GM19328 (cell line): ENCODE measurements around the gene MAN1A2.
"Not testable (repeated sequence)": the region's sequence is repeated elsewhere in the genome, so short reads cannot be mapped to it uniquely, and the experiment has no call there.

ENCODE experiments used
- ATAC-seq: cut with Tn5 transposase; IDR thresholded peaks from one replicate; pipeline ENCODE4 v1.9.1; 2021; ENCODE audit warnings: mild to moderate bottlenecking, moderate library complexity; ENCODE audit not compliant: unreplicated experiment

MAN1A2 gene

DNA sequence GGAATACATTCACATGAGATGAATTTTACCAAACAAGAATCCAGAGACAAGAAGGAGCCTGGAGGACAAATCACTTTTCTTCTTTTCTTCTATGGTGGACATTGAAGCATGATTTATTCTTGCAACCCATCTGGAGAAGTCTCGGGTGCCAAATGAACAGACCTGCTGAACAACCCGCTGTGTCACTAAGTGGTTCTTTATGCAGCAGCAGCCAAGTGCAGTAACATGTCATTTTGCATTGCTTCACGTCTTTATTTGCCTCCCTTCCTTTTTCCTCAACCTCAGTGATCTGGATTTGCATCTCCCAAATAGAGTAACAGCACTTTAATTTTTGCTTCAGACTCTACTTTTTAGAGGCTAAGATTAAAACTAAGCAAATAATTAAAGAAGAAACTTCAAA lies 188.6 kb downstream of the MAN1A2 start:
- no peak for ATAC-seq

DNA sequence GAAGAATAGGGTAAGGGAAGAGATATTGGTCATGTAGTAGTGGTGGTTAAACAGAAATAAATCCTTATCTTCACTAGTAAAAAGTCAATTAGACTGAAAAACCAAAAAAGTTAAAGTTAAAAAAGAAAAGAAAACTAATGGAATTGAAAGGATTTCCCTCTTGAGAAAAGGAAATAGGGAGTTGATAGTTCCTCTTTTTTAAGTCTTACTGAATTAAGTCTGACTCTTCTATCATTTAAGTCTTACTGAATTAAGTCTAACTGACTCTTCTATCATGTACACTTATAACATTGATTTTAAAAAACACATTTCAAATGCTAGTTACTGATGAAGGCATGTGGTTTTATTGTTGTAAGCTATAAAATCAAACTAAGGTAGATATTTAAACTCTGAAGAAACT lies 189.1 kb downstream of the MAN1A2 start:
- no peak for ATAC-seq

GRCh38 chr1:117556976-117557375 lies 189.7 kb downstream of the MAN1A2 start:
- ATAC-seq: no peak

DNA sequence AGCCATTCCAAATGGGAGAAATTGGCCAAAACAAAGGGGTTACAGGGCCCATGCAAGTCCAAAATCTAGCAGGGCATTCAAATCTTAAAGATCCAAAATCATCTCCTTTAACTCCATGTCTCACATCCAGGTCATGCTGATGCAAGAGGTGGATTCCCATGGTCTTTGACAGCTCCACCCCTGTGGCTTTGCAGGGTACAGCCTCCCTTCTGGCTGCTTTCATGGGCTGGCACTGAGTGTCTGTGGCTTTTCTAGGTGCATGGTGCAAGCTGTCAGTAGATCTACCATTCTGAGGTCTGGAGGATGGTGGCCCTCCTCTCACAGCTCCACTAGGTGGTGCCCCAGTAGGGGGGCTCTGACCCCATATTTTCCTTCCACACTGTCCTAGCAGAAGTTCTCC lies 191.2 kb downstream of the MAN1A2 start:
- not testable (repeated sequence) for ATAC-seq

GRCh38 chr1:117559139-117559538 lies 191.9 kb downstream of the MAN1A2 start:
- no peak for ATAC-seq

DNA sequence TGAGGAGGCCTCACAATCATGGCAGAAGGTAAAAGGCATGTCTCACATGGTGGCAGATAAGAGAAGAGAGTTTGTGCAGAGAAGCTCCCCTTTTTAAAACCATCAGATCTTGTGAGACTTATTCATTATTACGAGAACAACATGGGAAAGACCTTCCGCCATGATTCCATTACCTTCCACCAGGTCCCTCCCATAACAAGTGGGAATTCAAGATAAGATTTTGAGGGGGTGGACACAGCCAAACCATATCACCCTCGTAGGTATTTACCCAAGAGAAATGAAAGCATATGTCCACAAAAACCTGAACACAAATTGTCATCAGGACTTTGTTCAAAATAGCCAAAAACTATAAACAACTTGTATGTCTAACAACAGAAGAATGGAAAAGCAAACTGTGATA lies 192.7 kb downstream of the MAN1A2 start:
- ATAC-seq: no peak

GRCh38 chr1:117561071-117561470 lies 193.8 kb downstream of the MAN1A2 start:
- no peak for ATAC-seq

GRCh38 chr1:117561551-117561950 lies 194.3 kb downstream of the MAN1A2 start:
- no peak for ATAC-seq

DNA sequence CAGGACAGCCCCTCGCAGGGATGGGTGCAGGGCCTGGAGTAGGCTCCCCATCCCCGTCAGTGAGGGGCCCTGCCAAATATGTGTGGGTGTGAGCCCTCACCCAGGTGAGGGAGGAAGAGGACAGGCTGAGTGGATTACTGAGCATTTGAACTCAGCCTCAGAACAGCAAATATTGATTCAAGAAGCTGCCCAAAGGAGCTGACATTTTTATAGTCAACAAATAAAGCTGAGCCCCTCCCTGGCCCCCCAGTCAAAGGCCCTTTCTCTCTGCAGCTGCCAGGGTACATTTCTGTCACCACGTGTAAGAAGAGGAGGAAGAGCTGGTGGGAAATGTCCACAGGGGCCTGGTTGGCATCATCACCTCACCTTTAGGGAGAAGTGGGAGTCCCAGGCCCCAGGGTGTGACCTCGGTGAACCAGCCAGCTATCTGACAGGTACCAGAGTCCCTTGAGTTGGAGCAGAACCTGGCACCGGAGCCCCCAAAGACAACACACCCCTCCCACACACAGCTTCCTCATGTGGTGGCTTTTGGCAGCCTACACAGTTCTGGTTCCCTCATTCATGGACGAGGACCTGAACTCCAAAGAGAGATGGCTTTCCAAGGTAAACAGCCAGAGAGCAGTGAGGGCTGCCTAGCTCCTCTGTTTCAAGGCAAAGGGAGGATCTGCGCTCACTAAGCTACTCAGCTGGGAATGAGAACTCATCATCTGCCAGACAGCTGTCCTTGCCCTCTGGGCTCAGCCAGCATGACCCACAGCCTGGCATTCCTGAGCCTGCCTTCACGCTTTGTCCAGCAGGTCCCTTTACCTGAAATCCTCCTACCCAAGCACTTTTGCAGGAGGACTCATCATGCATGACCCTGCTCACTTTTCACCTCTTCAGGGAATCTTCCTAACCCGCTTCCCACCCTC lies 195.6 kb downstream of the MAN1A2 start:
- no peak for ATAC-seq

DNA sequence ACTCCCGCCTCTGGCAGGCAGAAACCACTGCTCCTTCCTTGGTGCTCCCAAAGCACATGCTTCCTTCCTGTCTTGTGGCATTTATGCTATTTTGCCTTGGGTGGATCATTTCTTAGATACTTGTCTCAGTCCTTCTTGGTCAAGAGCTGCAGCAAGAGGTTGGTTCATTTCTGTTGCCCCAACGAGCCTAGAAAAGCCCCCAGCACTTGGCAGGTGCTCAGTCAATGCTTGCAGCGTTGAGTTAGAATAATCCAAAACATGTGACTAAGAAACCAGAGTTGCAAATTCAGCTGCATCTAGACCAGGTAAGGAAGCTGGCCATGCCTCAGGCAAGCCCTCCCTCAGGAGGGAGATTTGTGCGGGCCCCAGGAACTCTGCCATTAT lies 196.2 kb downstream of the MAN1A2 start:
- ATAC-seq: no peak

DNA sequence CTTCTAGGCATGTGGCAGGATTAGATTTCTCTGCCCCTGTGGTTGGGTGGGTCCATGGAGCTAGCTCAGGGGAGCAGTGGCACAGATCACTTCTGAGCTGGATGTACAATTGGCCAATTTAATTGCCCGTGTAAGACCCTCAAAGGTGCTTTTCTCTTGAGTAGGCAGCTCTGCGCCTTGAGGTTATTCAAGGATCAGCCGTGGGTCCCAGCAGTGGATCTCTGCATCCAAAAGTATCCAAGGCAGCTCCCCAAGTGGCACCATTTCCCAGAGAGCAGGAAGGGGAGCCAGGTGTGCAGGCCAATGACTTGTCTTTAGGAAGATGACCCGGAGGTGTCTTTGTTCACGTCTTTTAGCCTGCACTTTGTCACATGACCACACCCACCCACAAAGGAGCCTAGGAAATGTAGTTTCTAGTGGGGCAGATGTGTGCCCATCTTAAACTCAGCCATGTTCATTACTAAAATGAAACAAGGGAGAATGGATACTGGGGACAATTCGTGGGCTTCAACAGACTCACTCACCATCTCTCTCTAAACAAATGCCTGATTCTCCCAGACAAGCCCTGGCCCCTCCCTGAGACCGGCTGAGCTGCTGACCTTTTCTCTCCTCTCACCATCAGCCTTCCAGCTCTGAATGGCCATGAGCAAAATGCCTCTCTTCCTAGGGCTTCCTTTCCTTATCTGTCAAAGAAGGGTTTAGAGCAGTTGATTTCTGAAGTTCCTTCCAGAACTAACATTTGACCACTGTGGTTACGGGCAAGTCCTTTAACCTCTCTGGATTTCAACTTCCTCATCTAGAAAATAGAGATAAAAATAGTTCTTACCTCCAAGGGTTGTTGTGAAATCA lies 197.2 kb downstream of the MAN1A2 start:
- no peak for ATAC-seq

GRCh38 chr1:117565076-117565556 lies 197.9 kb downstream of the MAN1A2 start:
- no peak for ATAC-seq

DNA sequence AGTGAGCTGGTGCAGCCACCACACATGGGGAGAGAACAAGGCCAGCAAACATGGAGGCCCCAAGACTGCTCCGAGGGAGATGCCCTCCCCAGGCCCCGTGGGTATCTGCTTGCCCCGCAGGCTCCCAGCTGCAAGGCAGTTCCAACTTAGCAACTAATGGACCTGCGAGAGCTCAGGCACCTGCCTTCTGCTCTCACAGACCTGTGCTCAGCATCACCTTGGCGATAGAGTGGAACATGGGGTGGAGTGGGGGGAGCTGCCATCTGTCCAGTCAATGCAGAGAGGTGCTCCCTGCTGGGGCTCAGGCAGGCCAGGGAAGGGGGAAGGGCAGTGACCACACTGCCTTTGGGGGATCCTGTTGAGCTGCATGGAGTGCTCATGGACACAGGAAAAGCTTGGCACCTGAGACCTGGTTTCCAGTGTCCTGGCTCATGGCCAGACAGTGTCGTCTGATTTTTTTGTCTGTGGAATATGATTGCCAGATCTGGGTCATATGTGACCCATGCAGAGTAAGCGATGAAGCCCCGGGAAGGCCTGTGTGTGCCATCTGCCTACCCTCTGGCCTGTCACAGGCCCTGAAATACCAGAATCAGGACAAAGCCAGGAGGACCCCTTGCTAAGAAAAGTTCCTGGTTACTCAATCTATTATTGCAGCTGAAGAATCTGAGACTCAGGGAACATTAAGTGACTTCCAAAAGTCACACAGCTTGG lies 198.7 kb downstream of the MAN1A2 start:
- ATAC-seq: no peak

DNA sequence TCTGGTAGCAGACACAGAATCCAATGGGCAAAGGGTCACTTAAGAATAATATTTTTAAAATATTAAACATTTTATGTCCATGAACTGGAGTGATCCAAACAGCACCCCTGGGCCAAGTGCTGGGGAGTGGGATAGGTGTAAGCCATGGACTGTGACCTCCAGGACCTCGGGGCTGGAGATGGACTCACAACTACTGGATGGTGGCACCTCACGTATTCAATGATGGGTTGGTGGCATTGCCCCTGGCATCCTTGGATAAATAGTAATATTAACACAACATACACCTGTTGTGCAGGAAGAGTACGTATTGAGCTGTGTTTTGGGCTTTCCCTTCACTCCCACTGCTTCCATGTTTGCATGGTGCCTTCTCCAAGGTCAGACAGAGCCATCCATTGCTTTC lies 199.3 kb downstream of the MAN1A2 start:
- ATAC-seq: no peak

GRCh38 chr1:117567435-117567834 lies 200.2 kb downstream of the MAN1A2 start:
- no peak for ATAC-seq

DNA sequence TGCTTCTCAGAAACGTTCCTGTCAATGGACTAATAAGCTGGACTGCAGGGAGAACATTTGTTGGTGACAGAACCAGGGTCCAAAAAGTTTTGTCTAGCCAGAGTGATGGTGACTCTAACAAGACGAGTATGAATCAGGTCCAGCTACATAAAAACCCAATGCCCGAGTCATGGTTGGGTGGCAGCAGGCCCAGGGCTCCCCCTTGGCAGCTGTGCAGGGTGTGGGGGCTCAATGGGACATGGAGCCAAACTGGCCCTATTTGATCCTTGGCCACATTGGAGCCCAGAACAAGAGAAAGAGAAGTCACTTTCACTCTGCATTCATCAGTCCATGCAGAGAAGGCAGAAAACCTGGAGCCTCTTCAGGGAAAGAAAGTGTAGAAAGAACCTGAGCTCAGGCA lies 200.7 kb downstream of the MAN1A2 start:
- no peak for ATAC-seq

DNA sequence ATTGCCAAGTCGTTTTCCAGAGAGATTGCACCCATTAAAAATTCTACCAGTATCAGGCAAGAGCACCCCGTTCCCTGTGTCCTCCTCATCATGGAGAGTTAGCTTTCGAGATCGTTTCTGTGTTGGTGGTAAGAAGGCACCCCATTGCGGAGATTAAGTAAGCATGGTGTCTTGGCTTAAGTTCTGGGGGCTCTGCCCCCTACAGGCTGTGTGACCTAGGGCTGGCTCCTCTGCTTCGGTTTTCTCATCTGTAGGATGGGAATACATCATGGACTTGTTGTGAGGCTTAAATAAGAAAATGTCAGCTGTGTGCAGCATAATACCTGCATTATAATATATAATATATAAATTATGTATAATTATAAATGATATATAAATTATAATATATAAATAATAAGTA lies 201.8 kb downstream of the MAN1A2 start:
- ATAC-seq: no peak

GRCh38 chr1:117569856-117570255 lies 202.6 kb downstream of the MAN1A2 start:
- no peak for ATAC-seq

- ATAC-seq: no peak
Observed at GRCh38 chr1:117570988-117571409, 203.8 kb downstream of the MAN1A2 start.

DNA sequence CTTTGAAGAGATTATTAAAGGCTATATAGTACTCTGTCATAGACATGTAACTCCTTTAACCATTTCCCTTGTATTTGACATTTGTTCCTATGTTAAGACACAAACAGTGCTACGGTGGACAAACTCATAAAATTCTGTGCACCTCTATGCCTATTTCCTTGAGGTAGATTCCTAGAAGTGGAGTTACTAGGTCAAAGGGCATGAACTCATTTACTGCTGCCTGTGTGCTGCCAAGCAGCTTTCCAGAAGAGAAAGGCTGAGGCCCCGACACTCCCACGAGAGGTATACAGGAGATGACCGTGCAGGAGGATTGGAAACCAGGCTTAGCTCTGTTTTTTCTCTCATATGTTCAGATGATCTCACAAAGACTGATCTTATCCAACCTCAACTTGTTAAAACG lies 204.2 kb downstream of the MAN1A2 start:
- ATAC-seq: no peak

- ATAC-seq: peak; percentile 47
Observed at GRCh38 chr1:117572546-117572945, 205.3 kb downstream of the MAN1A2 start.
